ENCODE results near the gene GALNT17.
A peak's percentile ranks its signal among the peaks of the same experiment; 100 is the strongest.

The GALNT17 gene

GRCh38 chr7:71612911-71613310, 481.0 kb downstream of the GALNT17 start:
- H3K4me1 ChIP-seq (ENCODE audit: control insufficient read depth, insufficient read depth, low read depth, low read length): no peaks in the 10 kb centered on the region
- no peak overlapping the region for H3K4ac ChIP-seq (ENCODE audit: low read depth in 1 of 2, low read length in 2 of 2)
- H3K36me3 ChIP-seq (ENCODE audit: control insufficient read depth in 1 of 2, insufficient read depth in 2 of 2, low read depth in 1 of 2, low read length in 2 of 2): no peaks in the 10 kb centered on the region
- no peak overlapping the region for H3K23ac ChIP-seq (ENCODE audit: low read length in 2 of 2)
- no peak for DNase-seq
- H2AK5ac ChIP-seq (ENCODE audit: low read length, severe bottlenecking): no peak overlapping the region
- 45% methylated on average over 6 of the region's 6 CpGs for WGBS
- no peak overlapping the region for H3K14ac ChIP-seq (ENCODE audit: low read length in 2 of 2)
- H3K9me3 ChIP-seq (ENCODE audit: control insufficient read depth, low read length): peaks cover 2% of the 10 kb centered on the region
- no peak overlapping the region for H2BK12ac ChIP-seq (ENCODE audit: low read length in 2 of 2)
- H2AFZ ChIP-seq (ENCODE audit: low read depth, low read length): no peak overlapping the region
- no peak overlapping the region for H4K91ac ChIP-seq (ENCODE audit: low read length)
- H3K4me2 ChIP-seq (ENCODE audit: low read length, poor library complexity, severe bottlenecking): no peak overlapping the region
- no peak overlapping the region for H2BK120ac ChIP-seq (ENCODE audit: low read depth, low read length)
- no peak overlapping the region for H3K27ac ChIP-seq (ENCODE audit: low read length, poor library complexity, severe bottlenecking)
- no peak overlapping the region for H3K9ac ChIP-seq (ENCODE audit: low read length)
- H3K4me3 ChIP-seq (ENCODE audit: insufficient read depth in 1 of 2, low read depth in 1 of 2, low read length in 2 of 2): peak overlapping the region in 1 of 2 experiments; percentile 46
- no peak overlapping the region for H4K8ac ChIP-seq (ENCODE audit: low read length)
- no peak overlapping the region for H3K18ac ChIP-seq (ENCODE audit: low read depth in 1 of 2, low read length in 2 of 2)
- no peaks in the 10 kb centered on the region for H3K27me3 ChIP-seq (ENCODE audit: control insufficient read depth in 1 of 2, insufficient read depth in 1 of 2, low read length in 2 of 2)
- H3K79me1 ChIP-seq (replicated peaks; ENCODE audit: low read length, poor library complexity, severe bottlenecking): no peaks in the 10 kb centered on the region
- no peak overlapping the region for H2BK15ac ChIP-seq (ENCODE audit: low read depth, poor library complexity, severe bottlenecking)
- no peak overlapping the region for H2BK5ac ChIP-seq (ENCODE audit: low read depth, low read length, poor library complexity, severe bottlenecking)

DNA sequence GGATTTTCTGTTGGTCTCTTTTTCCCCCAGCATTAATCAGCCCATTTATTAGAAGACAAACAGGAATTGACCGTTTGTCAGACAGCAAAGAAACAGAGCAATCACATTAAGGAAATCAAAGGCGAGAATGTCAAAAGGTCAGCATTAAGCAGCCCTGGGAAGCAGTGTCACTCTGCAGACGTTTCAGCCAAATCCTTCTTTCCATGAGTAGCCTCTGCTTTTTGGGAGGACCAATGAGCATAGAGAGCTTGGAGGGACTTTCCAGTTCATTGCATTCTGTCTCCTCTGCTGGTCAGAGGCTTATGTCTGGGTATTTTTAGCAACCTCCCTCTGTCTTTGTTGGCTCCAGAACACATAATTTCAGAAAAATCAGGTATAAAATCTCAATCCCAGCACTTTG, 481.4 kb downstream of the GALNT17 start:
- Histone ChIP-seq H3K23ac (ENCODE audit: low read length in 2 of 2) (no peak overlapping the region), H3K9ac (ENCODE audit: low read length) (no peak overlapping the region), H3K27me3 (ENCODE audit: control insufficient read depth in 1 of 2, insufficient read depth in 1 of 2, low read length in 2 of 2) (no peaks in the 10 kb centered on the region), H2AFZ (ENCODE audit: low read depth, low read length) (no peak overlapping the region), H3K9me3 (ENCODE audit: control insufficient read depth, low read length) (no peaks in the 10 kb centered on the region), H4K8ac (ENCODE audit: low read length) (no peak overlapping the region), H3K27ac (ENCODE audit: low read length, poor library complexity, severe bottlenecking) (no peak overlapping the region), H2AK5ac (ENCODE audit: low read length, severe bottlenecking) (no peak overlapping the region), H4K91ac (ENCODE audit: low read length) (no peak overlapping the region), H2BK5ac (ENCODE audit: low read depth, low read length, poor library complexity, severe bottlenecking) (no peak overlapping the region), H2BK15ac (ENCODE audit: low read depth, poor library complexity, severe bottlenecking) (no peak overlapping the region), H3K4me1 (ENCODE audit: control insufficient read depth, insufficient read depth, low read depth, low read length) (no peaks in the 10 kb centered on the region), H3K18ac (ENCODE audit: low read depth in 1 of 2, low read length in 2 of 2) (no peak overlapping the region), H2BK120ac (ENCODE audit: low read depth, low read length) (no peak overlapping the region), H3K4me2 (ENCODE audit: low read length, poor library complexity, severe bottlenecking) (no peak overlapping the region), H3K14ac (ENCODE audit: low read length in 2 of 2) (no peak overlapping the region), H3K36me3 (ENCODE audit: control insufficient read depth in 1 of 2, insufficient read depth in 2 of 2, low read depth in 1 of 2, low read length in 2 of 2) (no peaks in the 10 kb centered on the region), H3K4me3 (ENCODE audit: insufficient read depth in 1 of 2, low read depth in 1 of 2, low read length in 2 of 2) (peak overlapping the region in 1 of 2 experiments; percentile 46), H3K79me1 (replicated peaks; ENCODE audit: low read length, poor library complexity, severe bottlenecking) (no peaks in the 10 kb centered on the region), H3K4ac (ENCODE audit: low read depth in 1 of 2, low read length in 2 of 2) (no peak overlapping the region), H2BK12ac (ENCODE audit: low read length in 2 of 2) (no peak overlapping the region)
- peak; percentile 14 for DNase-seq
- WGBS: 3% methylated on average over 3 of the region's 3 CpGs

- no peak overlapping the region for H3K18ac ChIP-seq (ENCODE audit: low read depth in 1 of 2, low read length in 2 of 2)
- H3K36me3 ChIP-seq (ENCODE audit: control insufficient read depth in 1 of 2, insufficient read depth in 2 of 2, low read depth in 1 of 2, low read length in 2 of 2): no peaks in the 10 kb centered on the region
- no peak overlapping the region for H2BK120ac ChIP-seq (ENCODE audit: low read depth, low read length)
- no peaks in the 10 kb centered on the region for H3K27me3 ChIP-seq (ENCODE audit: control insufficient read depth in 1 of 2, insufficient read depth in 1 of 2, low read length in 2 of 2)
- no peak overlapping the region for H2BK12ac ChIP-seq (ENCODE audit: low read length in 2 of 2)
- H3K23ac ChIP-seq (ENCODE audit: low read length in 2 of 2): no peak overlapping the region
- H2AK5ac ChIP-seq (ENCODE audit: low read length, severe bottlenecking): no peak overlapping the region
- no peaks in the 10 kb centered on the region for H3K9me3 ChIP-seq (ENCODE audit: control insufficient read depth, low read length)
- H4K8ac ChIP-seq (ENCODE audit: low read length): no peak overlapping the region
- H2AFZ ChIP-seq (ENCODE audit: low read depth, low read length): no peak overlapping the region
- no peak overlapping the region for H3K14ac ChIP-seq (ENCODE audit: low read length in 2 of 2)
- no peak overlapping the region for H2BK5ac ChIP-seq (ENCODE audit: low read depth, low read length, poor library complexity, severe bottlenecking)
- DNase-seq: no peak
- no peaks in the 10 kb centered on the region for H3K79me1 ChIP-seq (replicated peaks; ENCODE audit: low read length, poor library complexity, severe bottlenecking)
- no peak overlapping the region for H3K27ac ChIP-seq (ENCODE audit: low read length, poor library complexity, severe bottlenecking)
- H3K9ac ChIP-seq (ENCODE audit: low read length): no peak overlapping the region
- no peak overlapping the region for H3K4me2 ChIP-seq (ENCODE audit: low read length, poor library complexity, severe bottlenecking)
- whole genome bisulfite sequencing: 53% methylated on average over 5 of the region's 5 CpGs
- no peak overlapping the region for H3K4ac ChIP-seq (ENCODE audit: low read depth in 1 of 2, low read length in 2 of 2)
- no peaks in the 10 kb centered on the region for H3K4me1 ChIP-seq (ENCODE audit: control insufficient read depth, insufficient read depth, low read depth, low read length)
- H4K91ac ChIP-seq (ENCODE audit: low read length): no peak overlapping the region
- no peak overlapping the region for H2BK15ac ChIP-seq (ENCODE audit: low read depth, poor library complexity, severe bottlenecking)
- H3K4me3 ChIP-seq (ENCODE audit: insufficient read depth in 1 of 2, low read depth in 1 of 2, low read length in 2 of 2): no peak overlapping the region
These were observed 483.1 kb downstream of the GALNT17 start for GRCh38 chr7:71615017-71615416.

DNA sequence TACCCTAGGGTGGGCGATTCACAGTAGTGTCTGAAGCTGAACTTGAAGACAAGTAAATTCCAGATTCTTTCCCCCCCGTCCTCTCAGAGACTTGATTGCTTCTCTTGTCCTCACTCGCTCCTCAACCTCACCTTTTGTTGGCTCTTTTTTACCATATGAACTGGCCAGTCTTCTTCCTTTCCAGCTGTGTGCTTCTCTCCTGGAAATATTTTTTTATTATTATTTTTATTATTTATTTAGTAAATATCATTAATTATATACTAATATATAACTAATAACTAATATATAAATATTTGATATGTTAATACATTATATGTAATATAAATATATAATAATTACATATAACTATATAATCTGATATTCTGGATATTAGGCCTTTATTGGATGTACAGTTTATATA, 484.3 kb downstream of the GALNT17 start:
- no peak overlapping the region for H3K23ac ChIP-seq (ENCODE audit: low read length in 2 of 2)

More for the DNA sequence above, 484.3 kb downstream of the GALNT17 start:
- no peak overlapping the region for H2BK120ac ChIP-seq (ENCODE audit: low read depth, low read length)
- no peaks in the 10 kb centered on the region for H3K27me3 ChIP-seq (ENCODE audit: control insufficient read depth in 1 of 2, insufficient read depth in 1 of 2, low read length in 2 of 2)
- H3K4me3 ChIP-seq (ENCODE audit: insufficient read depth in 1 of 2, low read depth in 1 of 2, low read length in 2 of 2): no peak overlapping the region
- H3K27ac ChIP-seq (ENCODE audit: low read length, poor library complexity, severe bottlenecking): no peak overlapping the region
- H3K9ac ChIP-seq (ENCODE audit: low read length): no peak overlapping the region
- no peaks in the 10 kb centered on the region for H3K9me3 ChIP-seq (ENCODE audit: control insufficient read depth, low read length)
- no peak overlapping the region for H4K91ac ChIP-seq (ENCODE audit: low read length)
- 95% methylated on average over 3 of the region's 3 CpGs for WGBS
- no peaks in the 10 kb centered on the region for H3K79me1 ChIP-seq (replicated peaks; ENCODE audit: low read length, poor library complexity, severe bottlenecking)
- no peak overlapping the region for H3K18ac ChIP-seq (ENCODE audit: low read depth in 1 of 2, low read length in 2 of 2)
- no peak overlapping the region for H3K14ac ChIP-seq (ENCODE audit: low read length in 2 of 2)
- H3K36me3 ChIP-seq (ENCODE audit: control insufficient read depth in 1 of 2, insufficient read depth in 2 of 2, low read depth in 1 of 2, low read length in 2 of 2): no peaks in the 10 kb centered on the region
- H3K4ac ChIP-seq (ENCODE audit: low read depth in 1 of 2, low read length in 2 of 2): no peak overlapping the region
- no peak overlapping the region for H2AK5ac ChIP-seq (ENCODE audit: low read length, severe bottlenecking)
- H2BK5ac ChIP-seq (ENCODE audit: low read depth, low read length, poor library complexity, severe bottlenecking): no peak overlapping the region
- no peak overlapping the region for H2BK15ac ChIP-seq (ENCODE audit: low read depth, poor library complexity, severe bottlenecking)
- H3K4me1 ChIP-seq (ENCODE audit: control insufficient read depth, insufficient read depth, low read depth, low read length): no peaks in the 10 kb centered on the region
- no peak overlapping the region for H4K8ac ChIP-seq (ENCODE audit: low read length)
- no peak overlapping the region for H2BK12ac ChIP-seq (ENCODE audit: low read length in 2 of 2)
- no peak overlapping the region for H2AFZ ChIP-seq (ENCODE audit: low read depth, low read length)
- no peak for DNase-seq
- no peak overlapping the region for H3K4me2 ChIP-seq (ENCODE audit: low read length, poor library complexity, severe bottlenecking)
